ENCODE data around the gene TMEM200A. TPM values are rescaled to one million over a fixed set of nuclear protein-coding genes. Genes with fewer than 3 reads are reported as not detected.

TMEM200A gene
- total RNA-seq, 1 experiment from 2014 or later: 0.10 TPM

DNA sequence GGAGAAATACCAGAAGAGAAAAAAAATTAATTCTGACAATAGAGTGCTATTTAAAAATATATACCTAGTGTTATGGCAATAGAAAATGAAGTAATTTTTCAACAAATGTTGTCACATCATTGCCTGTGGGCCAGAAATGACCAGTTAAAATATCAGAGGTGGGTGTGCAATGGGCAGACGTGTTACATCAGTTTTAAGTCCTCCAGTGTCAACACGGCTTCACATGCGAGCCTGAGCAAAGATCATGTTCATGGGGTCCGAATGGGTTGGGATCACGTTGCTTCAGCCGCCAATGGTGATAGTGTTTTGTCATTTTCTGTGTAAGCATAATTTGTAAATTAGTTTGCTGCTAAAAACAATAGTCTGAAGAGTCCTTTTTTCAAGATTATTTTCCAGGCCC, 27.5 kb downstream of the TMEM200A start:
- Histone ChIP-seq H3K9me3 (ENCODE audit: control insufficient read depth, insufficient read depth, low read depth, low read length) (no peaks in the 10 kb centered on the region), H3K27ac (ENCODE audit: low read length) (no peak overlapping the region), H3K36me3 (ENCODE audit: control insufficient read depth, insufficient read depth, low read length) (no peaks in the 10 kb centered on the region), H3K4me1 (ENCODE audit: control insufficient read depth, insufficient read depth, low read length) (no peaks in the 10 kb centered on the region), H3K4me3 (ENCODE audit: low read depth in 2 of 2, low read length in 2 of 2) (no peak overlapping the region), H3K27me3 (ENCODE audit: control insufficient read depth, insufficient read depth, low read length) (no peaks in the 10 kb centered on the region)
- DNase-seq (ENCODE audit: low read depth, low spot score) (no peak), ATAC-seq (no peak)
- intact Hi-C loops (cut with micrococcal nuclease; ENCODE audit: unreplicated experiment): no loop called here
- no TSS peak for BruUV-seq (replicated peaks)
- in situ Hi-C loops (cut with HindIII; ENCODE audit: low pct_unique_long_range_greater_than_20kb, low sequenced_read_pairs): no loop called here
- ChIA-PET POLR2A (no interaction called here), CTCF (no interaction called here)
- TF ChIP-seq, protein P1, sequence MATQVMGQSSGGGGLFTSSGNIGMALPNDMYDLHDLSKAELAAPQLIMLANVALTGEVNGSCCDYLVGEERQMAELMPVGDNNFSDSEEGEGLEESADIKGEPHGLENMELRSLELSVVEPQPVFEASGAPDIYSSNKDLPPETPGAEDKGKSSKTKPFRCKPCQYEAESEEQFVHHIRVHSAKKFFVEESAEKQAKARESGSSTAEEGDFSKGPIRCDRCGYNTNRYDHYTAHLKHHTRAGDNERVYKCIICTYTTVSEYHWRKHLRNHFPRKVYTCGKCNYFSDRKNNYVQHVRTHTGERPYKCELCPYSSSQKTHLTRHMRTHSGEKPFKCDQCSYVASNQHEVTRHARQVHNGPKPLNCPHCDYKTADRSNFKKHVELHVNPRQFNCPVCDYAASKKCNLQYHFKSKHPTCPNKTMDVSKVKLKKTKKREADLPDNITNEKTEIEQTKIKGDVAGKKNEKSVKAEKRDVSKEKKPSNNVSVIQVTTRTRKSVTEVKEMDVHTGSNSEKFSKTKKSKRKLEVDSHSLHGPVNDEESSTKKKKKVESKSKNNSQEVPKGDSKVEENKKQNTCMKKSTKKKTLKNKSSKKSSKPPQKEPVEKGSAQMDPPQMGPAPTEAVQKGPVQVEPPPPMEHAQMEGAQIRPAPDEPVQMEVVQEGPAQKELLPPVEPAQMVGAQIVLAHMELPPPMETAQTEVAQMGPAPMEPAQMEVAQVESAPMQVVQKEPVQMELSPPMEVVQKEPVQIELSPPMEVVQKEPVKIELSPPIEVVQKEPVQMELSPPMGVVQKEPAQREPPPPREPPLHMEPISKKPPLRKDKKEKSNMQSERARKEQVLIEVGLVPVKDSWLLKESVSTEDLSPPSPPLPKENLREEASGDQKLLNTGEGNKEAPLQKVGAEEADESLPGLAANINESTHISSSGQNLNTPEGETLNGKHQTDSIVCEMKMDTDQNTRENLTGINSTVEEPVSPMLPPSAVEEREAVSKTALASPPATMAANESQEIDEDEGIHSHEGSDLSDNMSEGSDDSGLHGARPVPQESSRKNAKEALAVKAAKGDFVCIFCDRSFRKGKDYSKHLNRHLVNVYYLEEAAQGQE (IDR thresholded peaks at IDR 0.05; ENCODE audit: insufficient read depth in 1 of 2, low read depth in 2 of 2, low read length in 1 of 2): no peak
- TF ChIP-seq, protein P2, sequence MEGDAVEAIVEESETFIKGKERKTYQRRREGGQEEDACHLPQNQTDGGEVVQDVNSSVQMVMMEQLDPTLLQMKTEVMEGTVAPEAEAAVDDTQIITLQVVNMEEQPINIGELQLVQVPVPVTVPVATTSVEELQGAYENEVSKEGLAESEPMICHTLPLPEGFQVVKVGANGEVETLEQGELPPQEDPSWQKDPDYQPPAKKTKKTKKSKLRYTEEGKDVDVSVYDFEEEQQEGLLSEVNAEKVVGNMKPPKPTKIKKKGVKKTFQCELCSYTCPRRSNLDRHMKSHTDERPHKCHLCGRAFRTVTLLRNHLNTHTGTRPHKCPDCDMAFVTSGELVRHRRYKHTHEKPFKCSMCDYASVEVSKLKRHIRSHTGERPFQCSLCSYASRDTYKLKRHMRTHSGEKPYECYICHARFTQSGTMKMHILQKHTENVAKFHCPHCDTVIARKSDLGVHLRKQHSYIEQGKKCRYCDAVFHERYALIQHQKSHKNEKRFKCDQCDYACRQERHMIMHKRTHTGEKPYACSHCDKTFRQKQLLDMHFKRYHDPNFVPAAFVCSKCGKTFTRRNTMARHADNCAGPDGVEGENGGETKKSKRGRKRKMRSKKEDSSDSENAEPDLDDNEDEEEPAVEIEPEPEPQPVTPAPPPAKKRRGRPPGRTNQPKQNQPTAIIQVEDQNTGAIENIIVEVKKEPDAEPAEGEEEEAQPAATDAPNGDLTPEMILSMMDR (IDR thresholded peaks at IDR 0.05): no peak
- TF ChIP-seq TCF7L2 (IDR thresholded peaks at IDR 0.05; ENCODE audit: low read depth, low read length): no peak
- TF ChIP-seq SIN3A (IDR thresholded peaks at IDR 0.05; ENCODE audit: borderline replicate concordance, insufficient read depth, low read depth, low read length): no peak
- TF ChIP-seq POLR2AphosphoS5 (IDR thresholded peaks at IDR 0.05; ENCODE audit: low read depth, low read length): no peak

DNA sequence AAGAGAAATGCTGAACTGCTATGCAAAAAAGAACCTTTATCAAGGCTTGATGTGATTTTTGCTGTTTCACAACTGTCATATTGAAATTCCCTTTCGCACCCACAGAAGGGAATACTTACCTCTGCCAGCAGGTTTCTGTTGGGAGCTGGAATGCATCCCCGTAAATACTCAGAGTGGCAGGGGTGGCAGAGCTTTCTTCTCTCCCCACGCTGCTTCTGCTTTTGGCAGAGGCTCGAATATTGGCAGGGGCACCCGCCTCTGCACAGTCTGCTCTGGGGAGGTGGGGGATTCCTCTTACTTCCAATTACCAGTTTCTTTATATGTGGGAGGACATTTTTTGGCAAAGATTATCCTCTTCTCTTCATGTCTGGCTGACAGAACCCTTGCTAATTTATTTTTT, 28.4 kb downstream of the TMEM200A start:
- intact Hi-C loops (cut with micrococcal nuclease; ENCODE audit: unreplicated experiment): no loop called here
- ATAC-seq: no peak

More for the DNA sequence above, 28.4 kb downstream of the TMEM200A start:
- Histone ChIP-seq H3K27me3 (ENCODE audit: control insufficient read depth, insufficient read depth, low read length) (no peaks in the 10 kb centered on the region), H3K9me3 (ENCODE audit: control insufficient read depth, insufficient read depth, low read depth, low read length) (no peaks in the 10 kb centered on the region), H3K4me3 (ENCODE audit: low read depth in 2 of 2, low read length in 2 of 2) (no peak overlapping the region), H3K27ac (ENCODE audit: low read length) (no peak overlapping the region), H3K4me1 (ENCODE audit: control insufficient read depth, insufficient read depth, low read length) (no peaks in the 10 kb centered on the region), H3K36me3 (ENCODE audit: control insufficient read depth, insufficient read depth, low read length) (no peaks in the 10 kb centered on the region)
- TF ChIP-seq, protein P2 (IDR thresholded peaks at IDR 0.05): no peak
- TF ChIP-seq SIN3A (IDR thresholded peaks at IDR 0.05; ENCODE audit: borderline replicate concordance, insufficient read depth, low read depth, low read length) (no peak), POLR2AphosphoS5 (IDR thresholded peaks at IDR 0.05; ENCODE audit: low read depth, low read length) (no peak), TCF7L2 (IDR thresholded peaks at IDR 0.05; ENCODE audit: low read depth, low read length) (no peak)
- TF ChIP-seq, protein P1 (IDR thresholded peaks at IDR 0.05; ENCODE audit: insufficient read depth in 1 of 2, low read depth in 2 of 2, low read length in 1 of 2): no peak
- CTCF ChIA-PET: no interaction called here
- DNase-seq (ENCODE audit: low read depth, low spot score): no peak
- in situ Hi-C loops (cut with HindIII; ENCODE audit: low pct_unique_long_range_greater_than_20kb, low sequenced_read_pairs): no loop called here
- BruUV-seq (replicated peaks): no TSS peak
- POLR2A ChIA-PET: no interaction called here

All from Panc1 (cell line).